Hindlimb muscle (tissue), 1 donor: ENCODE measurements around the gene IL2. TPM values are rescaled to one million over a fixed set of nuclear protein-coding genes. Genes with fewer than 3 reads are reported as not detected.

Source experiments
- polyA plus RNA-seq: library from polyadenylated mRNA; unstranded; fragments of 120-200 nt; gene quantifications from one replicate; pipeline ENCODE4 v1.2.1, GENCODE V29; 2013; ENCODE audit not compliant: insufficient read length

Gene IL2
- polyA plus RNA-seq, 1 donor = not detected

Other genes with a start within 250 kb of the IL2 start
- not detected for gene ADAD1, start 77.7 kb downstream of the IL2 start, polyA plus RNA-seq
- not detected for gene IL21, start 164.3 kb upstream of the IL2 start, polyA plus RNA-seq